ENCODE data around the gene ADGRL1. TPM values are rescaled to one million over a fixed set of nuclear protein-coding genes. Genes with fewer than 3 reads are reported as not detected.

ADGRL1 gene
- total and polyA plus RNA-seq, 9 of the 15 experiments (the other 6 are each of a cell fraction or from before 2014, with no cell fraction given), result 0.14 to 37.0 (median 8.6) TPM

GRCh38 chr19:14161305-14161704, 44.7 kb downstream of the ADGRL1 start:
- DNase-seq (ENCODE audit: extremely low read depth in 1 of 4, low spot score in 3 of 4) (no peak), FAIRE-seq (no peak), ATAC-seq (no peak)
- Histone ChIP-seq H3K4me1 (replicated peaks in 1 of 2; ENCODE audit: control insufficient read depth in 2 of 2, insufficient read depth in 2 of 2, low read length in 2 of 2) (peaks cover 0 to 30% of the 10 kb centered on the region in 2 experiments; a peak in 2 of 5 replicates), H3K79me2 (ENCODE audit: control insufficient read depth, insufficient read depth, low read length) (no peaks in the 10 kb centered on the region), H3K9ac (ENCODE audit: insufficient read depth in 1 of 2, low read depth in 2 of 2, low read length in 2 of 2) (no peak overlapping the region), H2AFZ (ENCODE audit: low read depth, low read length) (no peak overlapping the region), H3K36me3 (ENCODE audit: control insufficient read depth, insufficient read depth, low read length) (peaks cover 36% of the 10 kb centered on the region; the same call in 2 of the 3 replicates), H3K9me1 (ENCODE audit: control insufficient read depth, insufficient read depth, low read length) (no peaks in the 10 kb centered on the region), H3K4me3 (no peak overlapping the region), H3K27ac (ENCODE audit: extremely low read depth, low read depth, low read length) (no peak overlapping the region), H3K27me3 (ENCODE audit: control insufficient read depth in 2 of 2, insufficient read depth in 2 of 2, low read length in 2 of 2) (no peaks in the 10 kb centered on the region), H3K4me2 (ENCODE audit: insufficient read depth, low read length) (no peak overlapping the region), H4K20me1 (replicated peaks; ENCODE audit: control insufficient read depth, insufficient read depth, low read length) (no peaks in the 10 kb centered on the region; the same call in none of the 2 replicates), H3K9me3 (replicated peaks; ENCODE audit: control insufficient read depth, insufficient read depth, low read depth, low read length) (no peaks in the 10 kb centered on the region)
- POLR2A ChIA-PET, result interaction anchor here (0.6 kb wide), 1 partner anchor 29 kb away, joined by 3 read pairs; no protein-coding TSS in a partner anchor
- CTCF ChIA-PET (ENCODE audit: low intra/inter-chr PET ratio), result no interaction called here
- TF ChIP-seq U2AF2 (optimal IDR thresholded peaks at IDR 0.05; ENCODE audit: low read depth, low read length) (no peak), POLR2G (IDR thresholded peaks at IDR 0.05; ENCODE audit: low read depth, low read length) (peak; percentile 71), HEY1 (CRISPR knock-in tag; IDR thresholded peaks at IDR 0.05; ENCODE audit: borderline replicate concordance) (no peak), HNRNPLL (IDR thresholded peaks at IDR 0.05; ENCODE audit: low read depth, low read length, poor library complexity, severe bottlenecking) (no peak), PHB2 (IDR thresholded peaks at IDR 0.05; ENCODE audit: low read depth) (no peak), RBM22 (IDR thresholded peaks at IDR 0.05; ENCODE audit: low read depth, low read length, poor library complexity, severe bottlenecking) (peak; percentile 43), PHF8 (IDR thresholded peaks at IDR 0.05; ENCODE audit: borderline replicate concordance, low read length) (no peak)
- in situ Hi-C loops (cut with MboI), result no loop called here
- intact Hi-C loops (cut with micrococcal nuclease), result no loop called here
- BruUV-seq (replicated peaks), result no TSS peak
- WGBS (ENCODE audit: insufficient coverage, low coverage, missing lambda C conversion rate), result 87% methylated on average over 8 of the region's 19 CpGs
